Calu3 (cell line): ENCODE data around the gene AP3S1. TPM values are rescaled to one million over a fixed set of nuclear protein-coding genes. Genes with fewer than 3 reads are reported as not detected.

ENCODE experiments used
- BruUV-seq: library from RNA; stranded (reverse); fragments of 400-500 nt; replicated peaks from 2 replicates; lab custom pipeline; 2021; lab: Mats Ljungman, UMichigan
- CTCF ChIA-PET: fragments of 300-600 bp; sonication (Branson Sonifier 250); formaldehyde crosslinking; loops from one replicate; lab custom pipeline; 2022; ENCODE audit warnings: antibody characterized with exemption; lab: Charles Lee
- DNase-seq: peaks from one replicate; pipeline ENCODE4 v3.0.0; 2022
- H3K27ac Mint-ChIP-seq: one replicate; pipeline ENCODE4 v1.8.0; 2022; ENCODE audit warnings: mixed read lengths; ENCODE audit not compliant: unreplicated experiment
- H3K27me3 Mint-ChIP-seq: one replicate; pipeline ENCODE4 v1.8.0; 2022; ENCODE audit warnings: mixed read lengths; ENCODE audit not compliant: unreplicated experiment
- H3K36me3 Mint-ChIP-seq: one replicate; pipeline ENCODE4 v1.8.0; 2022; ENCODE audit warnings: mild to moderate bottlenecking, moderate library complexity, mixed read lengths; ENCODE audit not compliant: insufficient read depth, unreplicated experiment
- H3K4me1 Mint-ChIP-seq: one replicate; pipeline ENCODE4 v1.8.0; 2022; ENCODE audit warnings: mild to moderate bottlenecking, low read depth, mixed read lengths; ENCODE audit not compliant: unreplicated experiment
- H3K4me3 Mint-ChIP-seq: one replicate; pipeline ENCODE4 v1.8.0; 2022; ENCODE audit warnings: mild to moderate bottlenecking, low read depth, moderate library complexity, mixed read lengths; ENCODE audit not compliant: unreplicated experiment
- H3K9me3 Mint-ChIP-seq: one replicate; pipeline ENCODE4 v1.8.0; 2022; ENCODE audit warnings: low read depth, mixed read lengths; ENCODE audit not compliant: unreplicated experiment
- intact Hi-C: fragments of 100-400 bp; cut with micrococcal nuclease; formaldehyde crosslinking; loops from one replicate; pipeline ENCODE4 v1.10.0; 2022; ENCODE audit not compliant: unreplicated experiment
- total RNA-seq: library from RNA; stranded (reverse); gene quantifications from 2 replicates; pipeline ENCODE4 v1.2.3, GENCODE V29; 2022
- TF ChIP-seq, protein P1 (sequence below): fragments of 200-600 bp; IDR thresholded peaks from one replicate; pipeline ENCODE4 v1.8.0; 2022; ENCODE audit warnings: antibody characterized with exemption; ENCODE audit not compliant: unreplicated experiment

The AP3S1 gene
- total RNA-seq, 1 experiment from 2014 or later: 101 TPM

DNA sequence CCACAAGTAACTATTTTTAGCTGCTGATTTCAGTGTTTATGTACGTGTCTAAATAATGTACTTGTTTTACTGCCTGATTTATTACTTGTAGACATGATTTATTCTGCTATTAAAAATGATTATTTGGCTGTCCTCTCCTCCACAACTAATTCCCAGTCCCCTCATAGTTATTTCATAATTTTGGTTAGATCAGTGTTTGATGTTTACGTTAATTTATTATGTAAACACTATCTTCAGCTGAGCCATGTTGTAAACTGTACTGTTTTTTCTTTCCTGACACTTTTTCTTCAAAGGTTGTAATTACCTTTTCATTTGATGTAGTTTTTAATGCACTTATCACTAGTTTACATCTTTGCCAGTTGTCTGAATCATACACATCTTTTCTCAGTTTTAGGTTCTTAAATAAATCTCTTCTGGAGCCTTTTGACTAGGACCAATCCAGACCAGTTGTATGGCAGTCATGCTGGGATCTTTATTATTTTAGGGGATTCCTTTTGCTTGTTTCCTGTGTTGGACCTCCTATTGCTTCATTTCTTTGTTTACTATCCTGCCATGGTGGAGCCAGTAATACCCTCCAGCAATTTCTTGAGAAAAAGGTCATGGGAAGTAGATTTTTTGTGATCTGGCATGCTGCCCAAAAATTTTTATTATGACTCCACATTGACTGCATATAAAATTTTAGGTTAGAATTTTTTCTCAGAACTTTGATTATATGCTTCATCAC lies 16.1 kb downstream of the AP3S1 start:
- no peaks in the 10 kb centered on the region for H3K36me3 Mint-ChIP-seq
- TF ChIP-seq, protein P1, sequence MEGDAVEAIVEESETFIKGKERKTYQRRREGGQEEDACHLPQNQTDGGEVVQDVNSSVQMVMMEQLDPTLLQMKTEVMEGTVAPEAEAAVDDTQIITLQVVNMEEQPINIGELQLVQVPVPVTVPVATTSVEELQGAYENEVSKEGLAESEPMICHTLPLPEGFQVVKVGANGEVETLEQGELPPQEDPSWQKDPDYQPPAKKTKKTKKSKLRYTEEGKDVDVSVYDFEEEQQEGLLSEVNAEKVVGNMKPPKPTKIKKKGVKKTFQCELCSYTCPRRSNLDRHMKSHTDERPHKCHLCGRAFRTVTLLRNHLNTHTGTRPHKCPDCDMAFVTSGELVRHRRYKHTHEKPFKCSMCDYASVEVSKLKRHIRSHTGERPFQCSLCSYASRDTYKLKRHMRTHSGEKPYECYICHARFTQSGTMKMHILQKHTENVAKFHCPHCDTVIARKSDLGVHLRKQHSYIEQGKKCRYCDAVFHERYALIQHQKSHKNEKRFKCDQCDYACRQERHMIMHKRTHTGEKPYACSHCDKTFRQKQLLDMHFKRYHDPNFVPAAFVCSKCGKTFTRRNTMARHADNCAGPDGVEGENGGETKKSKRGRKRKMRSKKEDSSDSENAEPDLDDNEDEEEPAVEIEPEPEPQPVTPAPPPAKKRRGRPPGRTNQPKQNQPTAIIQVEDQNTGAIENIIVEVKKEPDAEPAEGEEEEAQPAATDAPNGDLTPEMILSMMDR: no peak
- H3K27me3 Mint-ChIP-seq: no peaks in the 10 kb centered on the region
- H3K4me1 Mint-ChIP-seq: peaks cover 25% of the 10 kb centered on the region
- no TSS peak for BruUV-seq
- no peak overlapping the region for H3K27ac Mint-ChIP-seq
- no peaks in the 10 kb centered on the region for H3K9me3 Mint-ChIP-seq
- CTCF ChIA-PET: no interaction called here
- H3K4me3 Mint-ChIP-seq: no peak overlapping the region
- intact Hi-C loops: loop anchor here (2.0 kb wide), 1 partner anchor 15 kb away; no protein-coding TSS in a partner anchor
- DNase-seq: no peak

DNA sequence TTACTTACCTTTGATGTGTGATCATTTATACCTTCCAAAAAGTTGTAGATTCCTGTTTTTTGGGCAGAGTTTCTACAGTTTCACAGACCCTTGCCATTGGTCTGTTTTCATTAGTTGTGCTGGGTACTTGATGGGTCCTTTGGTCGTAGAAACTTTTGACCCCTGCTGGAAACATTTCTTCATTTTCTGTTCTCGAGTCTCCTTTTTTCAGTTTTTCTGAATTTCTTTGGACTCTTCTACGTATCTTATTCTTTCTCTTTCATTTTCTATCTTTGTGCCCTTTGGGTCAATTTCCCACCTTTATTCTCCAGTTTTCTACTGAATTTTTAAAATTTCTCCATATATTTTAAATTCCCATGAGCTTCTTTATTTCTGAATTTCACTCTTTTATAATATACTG lies 16.7 kb downstream of the AP3S1 start:
- no peaks in the 10 kb centered on the region for H3K27me3 Mint-ChIP-seq
- intact Hi-C loops: no loop called here
- no peaks in the 10 kb centered on the region for H3K36me3 Mint-ChIP-seq
- CTCF ChIA-PET: interaction anchor here (0.5 kb wide), 1 partner anchor 892 kb away, joined by 4 read pairs; no protein-coding TSS in a partner anchor
- peaks cover 25% of the 10 kb centered on the region for H3K4me1 Mint-ChIP-seq
- TF ChIP-seq, protein P1: no peak
- H3K27ac Mint-ChIP-seq: no peak overlapping the region
- H3K9me3 Mint-ChIP-seq: no peaks in the 10 kb centered on the region
- no peak overlapping the region for H3K4me3 Mint-ChIP-seq
- no TSS peak for BruUV-seq
- no peak for DNase-seq

DNA sequence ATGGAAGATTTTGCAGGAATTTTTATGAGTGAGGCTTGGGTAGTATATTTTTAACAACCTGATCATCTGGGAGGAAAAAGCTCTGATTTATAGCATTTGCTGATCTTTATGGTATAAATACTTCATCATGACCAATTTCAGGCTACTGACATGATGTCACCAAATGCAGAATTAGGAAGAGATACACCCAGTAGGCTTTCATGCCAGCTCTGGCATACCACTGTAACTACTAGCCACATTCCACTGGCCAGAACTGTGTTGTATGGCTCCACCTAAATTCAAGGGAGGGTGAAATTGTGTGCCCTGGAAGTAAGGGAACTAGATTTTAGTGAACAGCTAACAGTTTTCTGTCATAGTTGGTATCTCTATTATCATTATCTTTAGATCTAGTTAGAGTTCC lies 17.6 kb downstream of the AP3S1 start:
- CTCF ChIA-PET: interaction anchor here (0.6 kb wide), 1 partner anchor 85 kb away, joined by 3 read pairs; no protein-coding TSS in a partner anchor
- H3K36me3 Mint-ChIP-seq: no peaks in the 10 kb centered on the region
- peaks cover 28% of the 10 kb centered on the region for H3K4me1 Mint-ChIP-seq
- H3K4me3 Mint-ChIP-seq: no peak overlapping the region
- no peak for DNase-seq
- H3K27me3 Mint-ChIP-seq: no peaks in the 10 kb centered on the region
- H3K9me3 Mint-ChIP-seq: peaks cover under 1% of the 10 kb centered on the region
- intact Hi-C loops: no loop called here
- no peak overlapping the region for H3K27ac Mint-ChIP-seq
- TF ChIP-seq, protein P1: no peak
- no TSS peak for BruUV-seq

DNA sequence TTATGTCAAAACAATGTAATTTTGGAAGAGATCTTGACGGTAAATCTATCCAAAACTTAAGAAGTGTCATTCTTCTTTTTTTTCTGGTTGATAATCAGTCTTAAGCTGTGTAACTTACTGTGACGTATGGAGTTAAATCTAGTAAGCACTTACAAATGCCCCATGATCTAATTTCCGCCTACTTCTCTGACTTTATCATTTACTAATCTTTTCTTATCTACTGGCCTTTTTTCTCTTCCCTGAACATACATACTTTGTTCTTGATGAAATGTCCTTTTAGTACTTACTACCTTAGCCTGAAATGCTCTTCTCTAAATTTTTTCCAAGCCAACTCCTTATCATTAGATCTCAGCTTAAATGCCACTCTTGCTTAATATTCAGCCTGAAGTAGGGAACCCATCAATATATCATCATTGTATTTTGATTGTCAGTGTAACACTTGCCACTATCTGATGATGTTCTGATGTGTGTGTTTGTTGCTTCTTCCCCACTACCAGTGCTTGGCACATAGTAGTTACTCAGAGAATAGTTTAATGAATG lies 27.6 kb downstream of the AP3S1 start:
- BruUV-seq: no TSS peak
- Mint-ChIP-seq H3K4me1 (peaks cover 27% of the 10 kb centered on the region), H3K4me3 (no peak overlapping the region), H3K27ac (no peak overlapping the region), H3K27me3 (no peaks in the 10 kb centered on the region), H3K36me3 (peaks cover 5% of the 10 kb centered on the region), H3K9me3 (peaks cover 2% of the 10 kb centered on the region)
- CTCF ChIA-PET: no interaction called here
- intact Hi-C loops: no loop called here
- no peak for DNase-seq
- TF ChIP-seq, protein P1: no peak
